Lower lobe of right lung (tissue), 2 donors: Measurements from ENCODE around the gene ENO2. TPM values are rescaled to one million over a fixed set of nuclear protein-coding genes. Genes with fewer than 3 reads are reported as not detected.
"Not testable (repeated sequence)": the region's sequence is repeated elsewhere in the genome, so short reads cannot be mapped to it uniquely, and the experiment has no call there.

ENCODE experiments used
- ATAC-seq, 2 donors: fragments of 200-7000 bp; cut with Tn5 transposase; one replicate each; pipeline ENCODE4 v1.9.1; 2020 to 2022; ENCODE audit warnings: mild to moderate bottlenecking in 2 of 2, moderate library complexity in 2 of 2
- DNase-seq: peaks from one replicate; pipeline ENCODE4 v3.0.0-alpha.2; 2020
- H3K27ac ChIP-seq: fragments of 200-600 bp; one replicate; pipeline ENCODE4 v1.8.0; 2022
- H3K27me3 ChIP-seq: fragments of 200-600 bp; one replicate; pipeline ENCODE4 v1.8.0; 2022; ENCODE audit warnings: low read depth
- H3K36me3 ChIP-seq: fragments of 200-600 bp; one replicate; pipeline ENCODE4 v1.8.0; 2022; ENCODE audit warnings: mild to moderate bottlenecking
- H3K4me1 ChIP-seq: fragments of 200-600 bp; one replicate; pipeline ENCODE4 v1.8.0; 2022
- H3K4me3 ChIP-seq: fragments of 200-600 bp; one replicate; pipeline ENCODE4 v1.8.0; 2022; ENCODE audit warnings: mild to moderate bottlenecking
- H3K9me3 ChIP-seq: fragments of 200-600 bp; one replicate; pipeline ENCODE4 v1.8.0; 2022
- CTCF ChIP-seq: fragments of 200-600 bp; IDR thresholded peaks from one replicate; pipeline ENCODE4 v1.8.0; 2022; ENCODE audit warnings: antibody characterized with exemption, mild to moderate bottlenecking
- intact Hi-C: fragments of 100-400 bp; cut with DNase I; formaldehyde crosslinking; loops from one replicate; pipeline ENCODE4 v1.11.0; 2022
- long read RNA-seq: library from polyadenylated mRNA; unstranded; transcript quantifications from one replicate; pipeline ENCODE4 v2.0.0, GENCODE V29; 2021
- total RNA-seq: library from RNA; stranded (reverse); fragmentation: NEBNext Ultra II Directional; extraction: Animal tissue kit (Norgen Biotek cat#: 25700); gene quantifications from one replicate; pipeline ENCODE4 v1.2.1, GENCODE V29; 2021
- donor health status: DM: no; HTN: yes; CAD: no; lungs with severe emphysema.

ENO2 gene
- 41.9 TPM for total RNA-seq
- long read RNA-seq, transcript ENO2-211 (12 exons, 2,549 nt) = minor isoform, 10 of 67 reads
- long read RNA-seq, transcript ENO2-201 (12 exons, 2,423 nt) = major isoform, 38 of 67 reads
- long read RNA-seq, partial matches to known transcripts = 13 of 67 reads
- long read RNA-seq, other reads (novel, unspliced or antisense) = 3 of 67 reads

DNA sequence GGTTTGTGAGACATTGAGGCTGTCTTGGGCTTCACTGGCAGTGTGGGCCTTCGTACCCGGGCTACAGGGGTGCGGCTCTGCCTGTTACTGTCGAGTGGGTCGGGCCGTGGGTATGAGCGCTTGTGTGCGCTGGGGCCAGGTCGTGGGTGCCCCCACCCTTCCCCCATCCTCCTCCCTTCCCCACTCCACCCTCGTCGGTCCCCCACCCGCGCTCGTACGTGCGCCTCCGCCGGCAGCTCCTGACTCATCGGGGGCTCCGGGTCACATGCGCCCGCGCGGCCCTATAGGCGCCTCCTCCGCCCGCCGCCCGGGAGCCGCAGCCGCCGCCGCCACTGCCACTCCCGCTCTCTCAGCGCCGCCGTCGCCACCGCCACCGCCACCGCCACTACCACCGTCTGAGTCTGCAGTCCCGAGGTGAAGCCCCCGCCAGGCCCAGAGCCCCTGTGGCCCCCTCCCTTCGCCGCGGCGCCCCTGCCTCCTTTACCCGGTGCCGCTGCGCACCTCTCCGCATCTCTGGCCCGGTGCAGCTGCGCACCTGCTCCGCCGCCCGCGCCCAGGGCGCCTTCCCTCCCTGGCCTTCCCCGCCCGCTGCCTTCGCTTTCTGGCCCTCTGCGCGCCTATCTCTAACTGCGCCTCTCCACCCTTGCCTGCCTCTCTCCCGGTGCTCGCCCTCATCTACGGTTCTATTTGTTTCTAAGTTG is at the start of gene ENO2:
TSS of gene ENO2 (plus strand) at position 335 of the 701 bp plus-strand sequence. CDS start 1,253 bp downstream, outside the sequence.
- peak within 1 kb of the TSS; percentile 76 for H3K27ac ChIP-seq
- intact Hi-C loops = no loop called here
- peak; percentile 82 for DNase-seq

DNA sequence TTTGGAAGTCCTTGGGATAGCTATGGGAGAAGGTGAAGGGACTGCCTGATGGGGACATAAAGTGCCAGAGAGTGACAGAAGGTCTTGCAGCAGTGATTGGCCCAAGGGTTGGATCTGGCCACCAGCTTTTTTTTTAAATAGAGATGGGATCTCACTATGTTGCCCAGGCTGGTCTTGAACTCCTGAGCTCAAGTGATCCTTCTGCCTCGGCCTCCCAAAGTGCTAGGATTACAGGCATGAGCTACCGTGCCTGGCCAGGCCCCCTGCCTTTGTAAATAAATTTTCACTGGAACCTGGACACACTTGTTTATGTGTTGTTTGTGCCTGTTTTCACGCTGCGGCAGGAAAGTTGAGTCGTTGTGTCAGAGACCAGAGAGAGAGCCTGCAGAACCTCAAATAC is 49.1 kb upstream of the ENO2 start:
- Histone ChIP-seq H3K36me3 (peaks cover 72% of the 10 kb centered on the region), H3K4me1 (peaks cover 27% of the 10 kb centered on the region)
- intact Hi-C loops, H3K27me3 ChIP-seq, ATAC-seq, DNase-seq, H3K27ac ChIP-seq, H3K4me3 ChIP-seq, H3K9me3 ChIP-seq: not testable (repeated sequence)

More for the DNA sequence above, at the start of gene ENO2:
- no peaks in the 10 kb centered on the region for H3K9me3 ChIP-seq
- peaks cover 4% of the 10 kb centered on the region for H3K27me3 ChIP-seq
- TF ChIP-seq CTCF = no peak
- ATAC-seq = peak; percentile 91 to 95
- H3K36me3 ChIP-seq = peaks cover 11% of the 10 kb centered on the region
- peaks cover 15% of the 10 kb centered on the region for H3K4me1 ChIP-seq
- H3K4me3 ChIP-seq = peak within 1 kb of the TSS; percentile 83

- ATAC-seq (no peak), DNase-seq (no peak)
- H3K27me3 ChIP-seq = no peaks in the 10 kb centered on the region
- no peak for TF ChIP-seq CTCF
- H3K4me3 ChIP-seq = peak overlapping the region; percentile 98
- peaks cover 72% of the 10 kb centered on the region for H3K36me3 ChIP-seq
- H3K4me1 ChIP-seq = peaks cover 37% of the 10 kb centered on the region
- no peaks in the 10 kb centered on the region for H3K9me3 ChIP-seq
- H3K27ac ChIP-seq = peak overlapping the region; percentile 98
- intact Hi-C loops = no loop called here
Observed at GRCh38 chr12:6866163-6866919, 48.0 kb upstream of the ENO2 start.

- Histone ChIP-seq H3K4me1 (peaks cover 43% of the 10 kb centered on the region), H3K27me3 (no peaks in the 10 kb centered on the region), H3K9me3 (no peaks in the 10 kb centered on the region), H3K4me3 (peak overlapping the region; percentile 98), H3K36me3 (peaks cover 70% of the 10 kb centered on the region), H3K27ac (peak overlapping the region; percentile 98)
- peak; percentile 13 to 30 for ATAC-seq
- peak; percentile 91 for DNase-seq
- intact Hi-C loops = no loop called here
- no peak for TF ChIP-seq CTCF
Observed at GRCh38 chr12:6866920-6867412, 47.4 kb upstream of the ENO2 start.

GRCh38 chr12:6867413-6868210 is 46.8 kb upstream of the ENO2 start, which contains the start of gene TPI1:
Gene TPI1, plus strand, starts transcription at chr12:6867531. Its CDS starts 36 bp downstream, at chr12:6867567.
- peaks cover 63% of the 10 kb centered on the region for H3K36me3 ChIP-seq
- intact Hi-C loops = no loop called here

More at GRCh38 chr12:6867413-6868210, 46.8 kb upstream of the ENO2 start, which contains the start of gene TPI1:
- TF ChIP-seq CTCF = peak; percentile 7
- ATAC-seq = peak; percentile 91 to 92
- DNase-seq = peak; percentile 76
- peaks cover 47% of the 10 kb centered on the region for H3K4me1 ChIP-seq
- peak within 1 kb of the TSS; percentile 98 for H3K4me3 ChIP-seq
- no peaks in the 10 kb centered on the region for H3K9me3 ChIP-seq
- H3K27ac ChIP-seq = peak within 1 kb of the TSS; percentile 98
- no peaks in the 10 kb centered on the region for H3K27me3 ChIP-seq
